ENCODE measurements around the gene SRA1.
A peak's percentile ranks its signal among the peaks of the same experiment; 100 is the strongest.

Gene SRA1

GRCh38 chr5:140561753-140562523 is 4.7 kb upstream of the SRA1 start:
- no peak for DNase-seq (ENCODE audit: low read depth)
- no peak for TF ChIP-seq CTCF (IDR thresholded peaks at IDR 0.05; ENCODE audit: control insufficient read depth, insufficient read depth, low read depth, low read length, missing control alignments)
- no peak overlapping the region for H3K4me3 ChIP-seq (ENCODE audit: control insufficient read depth, low read depth, low read length)

GRCh38 chr5:140560227-140560626 is 3.0 kb upstream of the SRA1 start:
- TF ChIP-seq CTCF (IDR thresholded peaks at IDR 0.05; ENCODE audit: control insufficient read depth, insufficient read depth, low read depth, low read length, missing control alignments), result no peak
- no peak for DNase-seq (ENCODE audit: low read depth)

GRCh38 chr5:140558542-140558941 is 1.3 kb upstream of the SRA1 start:
- H3K4me3 ChIP-seq (ENCODE audit: control insufficient read depth, low read depth, low read length), result no peak overlapping the region
- no peak for TF ChIP-seq CTCF (IDR thresholded peaks at IDR 0.05; ENCODE audit: control insufficient read depth, insufficient read depth, low read depth, low read length, missing control alignments)
- no peak for DNase-seq (ENCODE audit: low read depth)

More at GRCh38 chr5:140560227-140560626, 3.0 kb upstream of the SRA1 start:
- no peak overlapping the region for H3K4me3 ChIP-seq (ENCODE audit: control insufficient read depth, low read depth, low read length)

- no peak for DNase-seq (ENCODE audit: low read depth)
- TF ChIP-seq CTCF (IDR thresholded peaks at IDR 0.05; ENCODE audit: control insufficient read depth, insufficient read depth, low read depth, low read length, missing control alignments), result no peak
- H3K4me3 ChIP-seq (ENCODE audit: control insufficient read depth, low read depth, low read length), result no peak overlapping the region
Observed at GRCh38 chr5:140557965-140558364, 692 bp upstream of the SRA1 start.

- DNase-seq (ENCODE audit: low read depth), result no peak
- TF ChIP-seq CTCF (IDR thresholded peaks at IDR 0.05; ENCODE audit: control insufficient read depth, insufficient read depth, low read depth, low read length, missing control alignments), result no peak
- peak overlapping the region; percentile 65 for H3K4me3 ChIP-seq (ENCODE audit: control insufficient read depth, low read depth, low read length)
Observed at GRCh38 chr5:140556438-140556837, 835 bp downstream of the SRA1 start.

- DNase-seq (ENCODE audit: low read depth), result no peak
- TF ChIP-seq CTCF (IDR thresholded peaks at IDR 0.05; ENCODE audit: control insufficient read depth, insufficient read depth, low read depth, low read length, missing control alignments), result no peak
- H3K4me3 ChIP-seq (ENCODE audit: control insufficient read depth, low read depth, low read length), result peak overlapping the region; percentile 65
Observed at GRCh38 chr5:140555747-140556312, 1.4 kb downstream of the SRA1 start.
